ENCODE measurements around the gene RDH16. TPM values are rescaled to one million over a fixed set of nuclear protein-coding genes. Genes with fewer than 3 reads are reported as not detected.
"Not testable (repeated sequence)": the region's sequence is repeated elsewhere in the genome, so short reads cannot be mapped to it uniquely, and the experiment has no call there.

The RDH16 gene
- total RNA-seq, 1 experiment from 2014 or later: 0.59 TPM

GRCh38 chr12:56943878-56944277 lies 13.5 kb downstream of the RDH16 start:
- no peak overlapping the region for H3K4me3 ChIP-seq (replicated peaks in 1 of 2; ENCODE audit: low read depth in 1 of 2, low read length in 2 of 2)
- CTCF ChIA-PET: no interaction called here
- H3K9me2 ChIP-seq (ENCODE audit: insufficient read depth): no peaks in the 10 kb centered on the region
- ATAC-seq (no peak), DNase-seq (ENCODE audit: low read depth, low spot score) (no peak)
- no peak for TF ChIP-seq CEBPB (IDR thresholded peaks at IDR 0.05; ENCODE audit: low read depth)
- no peaks in the 10 kb centered on the region for H4K20me1 ChIP-seq (ENCODE audit: insufficient read depth)
- no peaks in the 10 kb centered on the region for H3K79me2 ChIP-seq (ENCODE audit: insufficient read depth, low read length)
- H3K27me3 ChIP-seq (ENCODE audit: insufficient read depth, low read length): no peaks in the 10 kb centered on the region
- H3K9me3 ChIP-seq (ENCODE audit: control insufficient read depth in 1 of 2, insufficient read depth in 1 of 2, low read depth in 1 of 2, low read length in 2 of 2): no peaks in the 10 kb centered on the region
- intact Hi-C loops (cut with micrococcal nuclease): no loop called here
- BruUV-seq (replicated peaks): no TSS peak
- no peak overlapping the region for H2AFZ ChIP-seq (ENCODE audit: low read depth, low read length, poor library complexity, severe bottlenecking)
- no peak overlapping the region for H3K27ac ChIP-seq (ENCODE audit: low read depth, low read length)
- peaks cover 9 to 13% of the 10 kb centered on the region in 2 experiments for H3K4me1 ChIP-seq (ENCODE audit: control insufficient read depth in 1 of 2, insufficient read depth in 2 of 2, low read length in 2 of 2)
- POLR2A ChIA-PET: no interaction called here
- H3K4me2 ChIP-seq (ENCODE audit: low read length): no peak overlapping the region
- RAD21 ChIA-PET (ENCODE audit: low non-redundant PET in 1 of 2, low total read pairs in 2 of 2, uncharacterized antibody in 2 of 2, unreplicated experiment in 2 of 2): no interaction called here
- no peaks in the 10 kb centered on the region for H3K36me3 ChIP-seq (ENCODE audit: control insufficient read depth in 1 of 2, insufficient read depth in 2 of 2, low read length in 2 of 2)
- no peak overlapping the region for H3K9ac ChIP-seq (ENCODE audit: low read length)

DNA sequence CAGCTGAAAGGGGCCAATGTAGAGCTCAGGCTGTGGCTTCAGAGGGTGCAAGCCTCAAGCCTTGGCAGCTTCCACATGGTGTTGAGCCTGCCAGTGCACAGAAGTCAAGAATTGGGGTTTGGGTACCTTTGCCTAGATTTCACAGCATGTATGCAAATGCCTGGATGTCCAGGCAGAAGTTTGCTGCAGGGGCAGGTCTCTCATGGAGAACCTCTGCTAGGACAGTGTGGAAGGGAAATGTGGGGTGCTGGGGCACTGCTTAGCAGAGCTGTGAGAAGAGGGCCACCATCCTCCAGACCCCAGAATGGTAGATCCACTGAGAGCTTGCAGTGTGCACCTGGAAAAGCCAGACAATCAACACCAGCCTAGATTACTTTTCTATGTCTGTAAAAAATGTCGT lies 14.0 kb downstream of the RDH16 start:
- H3K36me3 ChIP-seq (ENCODE audit: control insufficient read depth in 1 of 2, insufficient read depth in 2 of 2, low read length in 2 of 2); H3K4me2 ChIP-seq (ENCODE audit: low read length); H3K9ac ChIP-seq (ENCODE audit: low read length); H3K79me2 ChIP-seq (ENCODE audit: insufficient read depth, low read length); H3K9me2 ChIP-seq (ENCODE audit: insufficient read depth); DNase-seq (ENCODE audit: low read depth, low spot score); H3K9me3 ChIP-seq (ENCODE audit: control insufficient read depth in 1 of 2, insufficient read depth in 1 of 2, low read depth in 1 of 2, low read length in 2 of 2); H3K4me3 ChIP-seq (replicated peaks in 1 of 2; ENCODE audit: low read depth in 1 of 2, low read length in 2 of 2); intact Hi-C loops (cut with micrococcal nuclease); H3K27ac ChIP-seq (ENCODE audit: low read depth, low read length); ATAC-seq; BruUV-seq (replicated peaks); CTCF ChIA-PET; H2AFZ ChIP-seq (ENCODE audit: low read depth, low read length, poor library complexity, severe bottlenecking); RAD21 ChIA-PET (ENCODE audit: low non-redundant PET in 1 of 2, low total read pairs in 2 of 2, uncharacterized antibody in 2 of 2, unreplicated experiment in 2 of 2); POLR2A ChIA-PET; H3K27me3 ChIP-seq (ENCODE audit: insufficient read depth, low read length); H4K20me1 ChIP-seq (ENCODE audit: insufficient read depth): not testable (repeated sequence)
- peaks cover 9 to 13% of the 10 kb centered on the region in 2 experiments for H3K4me1 ChIP-seq (ENCODE audit: control insufficient read depth in 1 of 2, insufficient read depth in 2 of 2, low read length in 2 of 2)

DNA sequence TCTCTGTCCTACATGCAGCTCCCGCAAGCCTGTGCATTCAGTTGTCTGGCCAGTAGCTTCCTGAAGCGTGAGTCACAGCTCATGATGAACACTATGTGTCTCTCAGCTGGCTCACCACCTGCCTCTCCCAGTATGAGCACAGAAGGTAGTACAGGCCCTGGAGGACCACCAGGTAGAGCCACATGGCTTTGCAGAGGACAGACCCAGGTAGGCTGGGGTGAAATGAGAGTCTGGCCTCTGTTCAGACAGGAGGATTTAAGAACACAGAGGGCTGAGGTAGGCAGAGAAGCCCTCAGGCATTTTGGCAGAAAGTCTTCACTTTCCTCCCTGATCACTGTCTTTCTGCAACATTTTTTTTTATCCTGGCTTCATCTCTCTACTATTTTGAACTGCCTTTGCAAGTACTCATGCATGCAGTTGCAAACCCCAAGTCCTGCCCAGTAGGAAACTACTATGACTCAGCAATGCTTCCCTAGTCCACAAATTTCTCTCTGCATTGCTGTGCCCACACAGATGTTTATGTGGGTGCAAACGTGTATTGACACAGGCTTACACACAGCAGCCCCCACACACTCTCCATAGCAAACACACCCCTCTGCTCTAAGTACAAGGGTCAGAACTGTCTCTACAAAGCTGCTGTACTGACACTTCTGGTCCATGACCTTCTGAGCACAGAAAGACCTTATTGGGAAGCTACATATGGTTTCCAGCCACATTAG lies 15.9 kb downstream of the RDH16 start:
- peak overlapping the region in 1 of 2 experiments; percentile 4; a peak in 1 of 4 replicates for H3K4me3 ChIP-seq (replicated peaks in 1 of 2; ENCODE audit: low read depth in 1 of 2, low read length in 2 of 2)
- DNase-seq (ENCODE audit: low read depth, low spot score) (peak; percentile 19), ATAC-seq (peak; percentile 99)
- H2AFZ ChIP-seq (ENCODE audit: low read depth, low read length, poor library complexity, severe bottlenecking): peak overlapping the region; percentile 12
- no peaks in the 10 kb centered on the region for H3K9me3 ChIP-seq (ENCODE audit: control insufficient read depth in 1 of 2, insufficient read depth in 1 of 2, low read depth in 1 of 2, low read length in 2 of 2)
- H3K36me3 ChIP-seq (ENCODE audit: control insufficient read depth in 1 of 2, insufficient read depth in 2 of 2, low read length in 2 of 2): no peaks in the 10 kb centered on the region
- ChIA-PET POLR2A (no interaction called here), CTCF (no interaction called here), RAD21 (ENCODE audit: low non-redundant PET in 1 of 2, low total read pairs in 2 of 2, uncharacterized antibody in 2 of 2, unreplicated experiment in 2 of 2) (interaction anchor here in 1 of 2 experiments (0.6 kb wide), 1 partner anchor 184 kb away, joined by 4 read pairs; no protein-coding TSS in a partner anchor)
- H3K79me2 ChIP-seq (ENCODE audit: insufficient read depth, low read length): no peaks in the 10 kb centered on the region
- peak overlapping the region; percentile 19; the same call in 1 of the 2 replicates for H3K27ac ChIP-seq (ENCODE audit: low read depth, low read length)
- H3K4me1 ChIP-seq (ENCODE audit: control insufficient read depth in 1 of 2, insufficient read depth in 2 of 2, low read length in 2 of 2): peaks cover 9 to 13% of the 10 kb centered on the region in 2 experiments
- H3K9me2 ChIP-seq (ENCODE audit: insufficient read depth): no peaks in the 10 kb centered on the region
- H3K4me2 ChIP-seq (ENCODE audit: low read length): peak overlapping the region; percentile 52
- no peaks in the 10 kb centered on the region for H4K20me1 ChIP-seq (ENCODE audit: insufficient read depth)
- TF ChIP-seq POLR2AphosphoS5 (IDR thresholded peaks at IDR 0.05; ENCODE audit: low read depth, low read length) (no peak), CBX3 (IDR thresholded peaks at IDR 0.05; ENCODE audit: low read depth) (0 out of 2 replicates have a peak, but pooled peaks have one; percentile 16), FOSL1 (IDR thresholded peaks at IDR 0.05; ENCODE audit: low read depth) (peak; percentile 1; the same call in 1 of the 2 replicates)
- intact Hi-C loops (cut with micrococcal nuclease): no loop called here
- H3K9ac ChIP-seq (ENCODE audit: low read length): no peak overlapping the region
- no TSS peak for BruUV-seq (replicated peaks)
- H3K27me3 ChIP-seq (ENCODE audit: insufficient read depth, low read length): no peaks in the 10 kb centered on the region

GRCh38 chr12:56940942-56941298 lies 16.5 kb downstream of the RDH16 start:
- RAD21 ChIA-PET (ENCODE audit: low non-redundant PET in 1 of 2, low total read pairs in 2 of 2, uncharacterized antibody in 2 of 2, unreplicated experiment in 2 of 2); H3K27ac ChIP-seq (ENCODE audit: low read depth, low read length); intact Hi-C loops (cut with micrococcal nuclease): not testable (repeated sequence)

More at GRCh38 chr12:56940942-56941298, 16.5 kb downstream of the RDH16 start:
- BruUV-seq (replicated peaks); H4K20me1 ChIP-seq (ENCODE audit: insufficient read depth); H3K9me3 ChIP-seq (ENCODE audit: control insufficient read depth in 1 of 2, insufficient read depth in 1 of 2, low read depth in 1 of 2, low read length in 2 of 2); H3K79me2 ChIP-seq (ENCODE audit: insufficient read depth, low read length); H2AFZ ChIP-seq (ENCODE audit: low read depth, low read length, poor library complexity, severe bottlenecking); H3K9ac ChIP-seq (ENCODE audit: low read length); H3K9me2 ChIP-seq (ENCODE audit: insufficient read depth); CTCF ChIA-PET; H3K4me3 ChIP-seq (replicated peaks in 1 of 2; ENCODE audit: low read depth in 1 of 2, low read length in 2 of 2); H3K36me3 ChIP-seq (ENCODE audit: control insufficient read depth in 1 of 2, insufficient read depth in 2 of 2, low read length in 2 of 2); H3K27me3 ChIP-seq (ENCODE audit: insufficient read depth, low read length); DNase-seq (ENCODE audit: low read depth, low spot score); POLR2A ChIA-PET: not testable (repeated sequence)
- H3K4me2 ChIP-seq (ENCODE audit: low read length): peak overlapping the region; percentile 52
- peaks cover 9 to 13% of the 10 kb centered on the region in 2 experiments for H3K4me1 ChIP-seq (ENCODE audit: control insufficient read depth in 1 of 2, insufficient read depth in 2 of 2, low read length in 2 of 2)
- ATAC-seq: peak; percentile 59
